Fibroblast of lung (primary cell): ENCODE data around the gene OXLD1. TPM values are rescaled to one million over a fixed set of nuclear protein-coding genes. Genes with fewer than 3 reads are reported as not detected.

Source experiments
- DNase-seq, 2 donors: peaks; one replicate each; pipeline versions ENCODE4 v3.0.0 to v3.0.0-alpha.2; 2010; ENCODE audit warnings: low read depth in 2 of 2
- H2AFZ ChIP-seq: 2 replicates; pipeline ENCODE4 v1.5.1; 2012; ENCODE audit warnings: low read length, control low read depth, inconsistent platforms
- H3K27ac ChIP-seq: 2 replicates; pipeline ENCODE4 v1.5.1; 2011; ENCODE audit warnings: low read length, control low read depth; ENCODE audit not compliant: insufficient read depth
- H3K27me3 ChIP-seq: 2 replicates; pipeline ENCODE4 v1.5.1; 2011; ENCODE audit warnings: mild to moderate bottlenecking, low read length; ENCODE audit not compliant: control insufficient read depth, insufficient read depth
- H3K36me3 ChIP-seq: 2 replicates; pipeline ENCODE4 v1.5.1; 2011; ENCODE audit warnings: low read length; ENCODE audit not compliant: control insufficient read depth, insufficient read depth
- H3K4me1 ChIP-seq: 2 replicates; pipeline ENCODE4 v1.5.1; 2011; ENCODE audit warnings: low read length; ENCODE audit not compliant: control insufficient read depth, insufficient read depth; ENCODE audit errors: extremely low read depth
- H3K4me2 ChIP-seq: 2 replicates; pipeline ENCODE4 v1.5.1; 2011; ENCODE audit warnings: low read length, control low read depth; ENCODE audit not compliant: insufficient read depth; ENCODE audit errors: extremely low read depth
- H3K4me3 ChIP-seq, 4 experiments: fragments of 200-600 bp in 1 of 4; sonication (generic) in 1 of 4; replicated peaks in 1 of 4; 2 replicates each; pipeline ENCODE4 v1.5.1; 2011 to 2016; ENCODE audit warnings: low read length in 4 of 4, low read depth in 3 of 4, mild to moderate bottlenecking in 3 of 4, control low read depth in 2 of 4, inconsistent platforms in 1 of 4, mixed read lengths in 1 of 4; ENCODE audit not compliant: insufficient read depth in 1 of 4; ENCODE audit errors: control extremely low read depth in 1 of 4
- H3K79me2 ChIP-seq: 2 replicates; pipeline ENCODE4 v1.5.1; 2012; ENCODE audit warnings: mild to moderate bottlenecking, low read length, inconsistent platforms; ENCODE audit not compliant: control insufficient read depth, insufficient read depth
- H3K9ac ChIP-seq: 2 replicates; pipeline ENCODE4 v1.5.1; 2011; ENCODE audit warnings: mild to moderate bottlenecking, low read length, control low read depth; ENCODE audit not compliant: insufficient read depth
- H3K9me3 ChIP-seq: 2 replicates; pipeline ENCODE4 v1.5.1; 2012; ENCODE audit warnings: low read depth, low read length; ENCODE audit not compliant: control insufficient read depth, insufficient read depth
- H4K20me1 ChIP-seq: 2 replicates; pipeline ENCODE4 v1.5.1; 2011; ENCODE audit warnings: low read length; ENCODE audit not compliant: control insufficient read depth, insufficient read depth; ENCODE audit errors: extremely low read depth
- CTCF ChIP-seq, 2 donors: IDR thresholded peaks in 1 of 2; conservative IDR thresholded peaks in 1 of 2; 1 replicate in 1 of 2; 2 replicates in 1 of 2; pipeline ENCODE4 v1.5.1; 2011 to 2012; ENCODE audit warnings: low read length in 2 of 2, control low read depth in 1 of 2, inconsistent platforms in 1 of 2, low read depth in 1 of 2, mild to moderate bottlenecking in 1 of 2
- EZH2 ChIP-seq: IDR thresholded peaks from 2 replicates; pipeline ENCODE4 v1.5.1; 2012; ENCODE audit warnings: low read length, control low read depth, mild to moderate bottlenecking; ENCODE audit errors: missing control alignments
- polyA plus RNA-seq, 2 donors: library from polyadenylated mRNA; depleted of rRNA in 1 of 2; stranded (reverse) in 1 of 2; unstranded in 1 of 2; fragments of >200 nt; gene quantifications; 2 replicates each; pipeline ENCODE4 v1.2.1, GENCODE V29; 2011 to 2012; ENCODE audit warnings: missing spikeins in 1 of 2
- total RNA-seq: library from RNA; depleted of rRNA; stranded (reverse); fragments of >200 nt; gene quantifications from 2 replicates; pipeline ENCODE4 v1.2.1, GENCODE V29; 2014

OXLD1 gene
- total and polyA plus RNA-seq, 2 donors (not counting 1 experiment from before 2014, with no cell fraction given), result 11.6 to 45.6 TPM

GRCh38 chr17:81690066-81690465 is 23.7 kb upstream of the OXLD1 start:
- H3K4me1 ChIP-seq, result peaks cover 3% of the 10 kb centered on the region
- DNase-seq, result no peak
- H3K79me2 ChIP-seq, result peaks cover 56% of the 10 kb centered on the region
- TF ChIP-seq CTCF (conservative IDR thresholded peaks at IDR 0.05 in 1 of 2, IDR thresholded peaks at IDR 0.05 in 1 of 2; ENCODE audit: low read depth in 1 of 2, low read length in 2 of 2) (no peak), EZH2 (no peak)
- H3K9me3 ChIP-seq, result no peaks in the 10 kb centered on the region
- peaks cover 2% of the 10 kb centered on the region for H4K20me1 ChIP-seq
- no peak overlapping the region for H3K9ac ChIP-seq
- H3K4me2 ChIP-seq, result no peak overlapping the region
- H3K27ac ChIP-seq, result no peak overlapping the region
- no peaks in the 10 kb centered on the region for H3K27me3 ChIP-seq
- no peak overlapping the region for H3K4me3 ChIP-seq
- H3K36me3 ChIP-seq, result peaks cover 66% of the 10 kb centered on the region
- no peak overlapping the region for H2AFZ ChIP-seq

- no peak for DNase-seq
- Histone ChIP-seq H3K36me3 (peaks cover 57% of the 10 kb centered on the region), H3K4me3 (no peak overlapping the region), H4K20me1 (peaks cover 2% of the 10 kb centered on the region), H3K4me1 (peaks cover 9% of the 10 kb centered on the region), H3K4me2 (no peak overlapping the region), H3K79me2 (peaks cover 64% of the 10 kb centered on the region), H3K27ac (no peak overlapping the region), H3K9ac (no peak overlapping the region), H2AFZ (no peak overlapping the region), H3K9me3 (no peaks in the 10 kb centered on the region), H3K27me3 (no peaks in the 10 kb centered on the region)
- no peak for TF ChIP-seq EZH2
- TF ChIP-seq CTCF (conservative IDR thresholded peaks at IDR 0.05 in 1 of 2, IDR thresholded peaks at IDR 0.05 in 1 of 2; ENCODE audit: low read depth in 1 of 2, low read length in 2 of 2), result no peak
Measured at GRCh38 chr17:81688616-81689015, 22.2 kb upstream of the OXLD1 start.

- TF ChIP-seq EZH2 (no peak), CTCF (conservative IDR thresholded peaks at IDR 0.05 in 1 of 2, IDR thresholded peaks at IDR 0.05 in 1 of 2; ENCODE audit: low read depth in 1 of 2, low read length in 2 of 2) (no peak)
- Histone ChIP-seq H4K20me1 (peaks cover 2% of the 10 kb centered on the region), H3K4me2 (no peak overlapping the region), H3K4me3 (no peak overlapping the region), H3K79me2 (peaks cover 68% of the 10 kb centered on the region), H3K27ac (no peak overlapping the region), H3K36me3 (peaks cover 55% of the 10 kb centered on the region), H3K4me1 (peaks cover 9% of the 10 kb centered on the region), H3K27me3 (no peaks in the 10 kb centered on the region), H3K9me3 (no peaks in the 10 kb centered on the region), H3K9ac (no peak overlapping the region), H2AFZ (no peak overlapping the region)
- DNase-seq, result no peak
Measured at GRCh38 chr17:81687770-81688541, 21.6 kb upstream of the OXLD1 start.
